ENCODE results near the gene AP1G1.
A peak's percentile ranks its signal among the peaks of the same experiment; 100 is the strongest.

DNA sequence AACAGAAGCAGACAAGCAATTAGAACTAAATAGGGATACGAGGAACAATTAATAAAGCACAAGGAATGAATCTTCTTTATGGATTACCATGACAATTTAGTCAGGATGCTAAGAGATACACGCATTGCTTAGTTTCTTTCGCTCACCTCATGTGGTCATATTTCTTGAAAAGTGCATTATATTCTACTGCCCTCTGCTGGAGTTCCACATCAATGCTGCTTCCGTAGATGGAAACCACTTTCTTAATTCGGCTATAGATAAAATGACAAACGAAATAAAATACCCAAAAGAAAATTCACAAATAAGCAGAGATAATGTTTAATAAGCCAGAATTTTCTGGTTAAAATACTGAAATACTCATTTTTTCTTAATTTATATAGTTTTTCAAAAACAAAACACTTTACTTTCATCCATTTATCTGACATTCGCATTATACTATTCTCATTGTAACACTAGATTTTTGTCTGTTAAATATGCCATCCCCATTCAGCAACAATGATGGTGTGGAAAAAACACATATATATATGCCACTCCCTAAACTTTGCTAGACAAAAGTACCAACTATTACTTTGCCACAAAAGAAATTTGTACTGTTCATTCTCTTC lies 62.1 kb downstream of the AP1G1 start:
- TF ChIP-seq, protein P1, sequence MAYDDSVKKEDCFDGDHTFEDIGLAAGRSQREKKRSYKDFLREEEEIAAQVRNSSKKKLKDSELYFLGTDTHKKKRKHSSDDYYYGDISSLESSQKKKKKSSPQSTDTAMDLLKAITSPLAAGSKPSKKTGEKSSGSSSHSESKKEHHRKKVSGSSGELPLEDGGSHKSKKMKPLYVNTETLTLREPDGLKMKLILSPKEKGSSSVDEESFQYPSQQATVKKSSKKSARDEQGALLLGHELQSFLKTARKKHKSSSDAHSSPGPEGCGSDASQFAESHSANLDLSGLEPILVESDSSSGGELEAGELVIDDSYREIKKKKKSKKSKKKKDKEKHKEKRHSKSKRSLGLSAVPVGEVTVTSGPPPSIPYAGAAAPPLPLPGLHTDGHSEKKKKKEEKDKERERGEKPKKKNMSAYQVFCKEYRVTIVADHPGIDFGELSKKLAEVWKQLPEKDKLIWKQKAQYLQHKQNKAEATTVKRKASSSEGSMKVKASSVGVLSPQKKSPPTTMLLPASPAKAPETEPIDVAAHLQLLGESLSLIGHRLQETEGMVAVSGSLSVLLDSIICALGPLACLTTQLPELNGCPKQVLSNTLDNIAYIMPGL (CRISPR knock-in tag; IDR thresholded peaks at IDR 0.05; ENCODE audit: borderline replicate concordance) = no peak
- TF ChIP-seq, protein P2, sequence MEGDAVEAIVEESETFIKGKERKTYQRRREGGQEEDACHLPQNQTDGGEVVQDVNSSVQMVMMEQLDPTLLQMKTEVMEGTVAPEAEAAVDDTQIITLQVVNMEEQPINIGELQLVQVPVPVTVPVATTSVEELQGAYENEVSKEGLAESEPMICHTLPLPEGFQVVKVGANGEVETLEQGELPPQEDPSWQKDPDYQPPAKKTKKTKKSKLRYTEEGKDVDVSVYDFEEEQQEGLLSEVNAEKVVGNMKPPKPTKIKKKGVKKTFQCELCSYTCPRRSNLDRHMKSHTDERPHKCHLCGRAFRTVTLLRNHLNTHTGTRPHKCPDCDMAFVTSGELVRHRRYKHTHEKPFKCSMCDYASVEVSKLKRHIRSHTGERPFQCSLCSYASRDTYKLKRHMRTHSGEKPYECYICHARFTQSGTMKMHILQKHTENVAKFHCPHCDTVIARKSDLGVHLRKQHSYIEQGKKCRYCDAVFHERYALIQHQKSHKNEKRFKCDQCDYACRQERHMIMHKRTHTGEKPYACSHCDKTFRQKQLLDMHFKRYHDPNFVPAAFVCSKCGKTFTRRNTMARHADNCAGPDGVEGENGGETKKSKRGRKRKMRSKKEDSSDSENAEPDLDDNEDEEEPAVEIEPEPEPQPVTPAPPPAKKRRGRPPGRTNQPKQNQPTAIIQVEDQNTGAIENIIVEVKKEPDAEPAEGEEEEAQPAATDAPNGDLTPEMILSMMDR (IDR thresholded peaks at IDR 0.05) = peak; percentile 88
- TF ChIP-seq JUN (IDR thresholded peaks at IDR 0.05) (no peak), EP300 (IDR thresholded peaks at IDR 0.05) (no peak), POLR2AphosphoS2 (conservative IDR thresholded peaks at IDR 0.05; ENCODE audit: low read length) (no peak), ESRRA (IDR thresholded peaks at IDR 0.05; ENCODE audit: borderline replicate concordance, low read length) (no peak), KDM5A (IDR thresholded peaks at IDR 0.05) (no peak), POLR2A (IDR thresholded peaks at IDR 0.05; ENCODE audit: low read length) (no peak), MYC (IDR thresholded peaks at IDR 0.05; ENCODE audit: borderline replicate concordance, low read length) (no peak), KDM1A (IDR thresholded peaks at IDR 0.05; ENCODE audit: low read depth) (no peak), CHD2 (IDR thresholded peaks at IDR 0.05; ENCODE audit: low read length, partially characterized antibody) (no peak)
- TF ChIP-seq, protein P3, sequence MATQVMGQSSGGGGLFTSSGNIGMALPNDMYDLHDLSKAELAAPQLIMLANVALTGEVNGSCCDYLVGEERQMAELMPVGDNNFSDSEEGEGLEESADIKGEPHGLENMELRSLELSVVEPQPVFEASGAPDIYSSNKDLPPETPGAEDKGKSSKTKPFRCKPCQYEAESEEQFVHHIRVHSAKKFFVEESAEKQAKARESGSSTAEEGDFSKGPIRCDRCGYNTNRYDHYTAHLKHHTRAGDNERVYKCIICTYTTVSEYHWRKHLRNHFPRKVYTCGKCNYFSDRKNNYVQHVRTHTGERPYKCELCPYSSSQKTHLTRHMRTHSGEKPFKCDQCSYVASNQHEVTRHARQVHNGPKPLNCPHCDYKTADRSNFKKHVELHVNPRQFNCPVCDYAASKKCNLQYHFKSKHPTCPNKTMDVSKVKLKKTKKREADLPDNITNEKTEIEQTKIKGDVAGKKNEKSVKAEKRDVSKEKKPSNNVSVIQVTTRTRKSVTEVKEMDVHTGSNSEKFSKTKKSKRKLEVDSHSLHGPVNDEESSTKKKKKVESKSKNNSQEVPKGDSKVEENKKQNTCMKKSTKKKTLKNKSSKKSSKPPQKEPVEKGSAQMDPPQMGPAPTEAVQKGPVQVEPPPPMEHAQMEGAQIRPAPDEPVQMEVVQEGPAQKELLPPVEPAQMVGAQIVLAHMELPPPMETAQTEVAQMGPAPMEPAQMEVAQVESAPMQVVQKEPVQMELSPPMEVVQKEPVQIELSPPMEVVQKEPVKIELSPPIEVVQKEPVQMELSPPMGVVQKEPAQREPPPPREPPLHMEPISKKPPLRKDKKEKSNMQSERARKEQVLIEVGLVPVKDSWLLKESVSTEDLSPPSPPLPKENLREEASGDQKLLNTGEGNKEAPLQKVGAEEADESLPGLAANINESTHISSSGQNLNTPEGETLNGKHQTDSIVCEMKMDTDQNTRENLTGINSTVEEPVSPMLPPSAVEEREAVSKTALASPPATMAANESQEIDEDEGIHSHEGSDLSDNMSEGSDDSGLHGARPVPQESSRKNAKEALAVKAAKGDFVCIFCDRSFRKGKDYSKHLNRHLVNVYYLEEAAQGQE (IDR thresholded peaks at IDR 0.05) = no peak
